HEK293T (cell line): Measurements from ENCODE around the gene WNT8B.

Experiments used
- BHLHE40 ChIP-seq: fragments of 450-650 bp; IDR thresholded peaks from 2 replicates; pipeline ENCODE4 v1.6.1; 2016; ENCODE audit warnings: mild to moderate bottlenecking, moderate library complexity, borderline replicate concordance
- FOXM1 ChIP-seq: fragments of 450-650 bp; IDR thresholded peaks from 2 replicates; pipeline ENCODE4 v1.6.1; 2017; ENCODE audit warnings: mild to moderate bottlenecking, borderline replicate concordance
- SUZ12 ChIP-seq: fragments of 450-650 bp; IDR thresholded peaks from 2 replicates; pipeline ENCODE4 v1.6.1; 2016; ENCODE audit warnings: mild to moderate bottlenecking
- TARDBP ChIP-seq: fragments of 450-650 bp; IDR thresholded peaks from 2 replicates; pipeline ENCODE4 v1.6.1; 2016

DNA sequence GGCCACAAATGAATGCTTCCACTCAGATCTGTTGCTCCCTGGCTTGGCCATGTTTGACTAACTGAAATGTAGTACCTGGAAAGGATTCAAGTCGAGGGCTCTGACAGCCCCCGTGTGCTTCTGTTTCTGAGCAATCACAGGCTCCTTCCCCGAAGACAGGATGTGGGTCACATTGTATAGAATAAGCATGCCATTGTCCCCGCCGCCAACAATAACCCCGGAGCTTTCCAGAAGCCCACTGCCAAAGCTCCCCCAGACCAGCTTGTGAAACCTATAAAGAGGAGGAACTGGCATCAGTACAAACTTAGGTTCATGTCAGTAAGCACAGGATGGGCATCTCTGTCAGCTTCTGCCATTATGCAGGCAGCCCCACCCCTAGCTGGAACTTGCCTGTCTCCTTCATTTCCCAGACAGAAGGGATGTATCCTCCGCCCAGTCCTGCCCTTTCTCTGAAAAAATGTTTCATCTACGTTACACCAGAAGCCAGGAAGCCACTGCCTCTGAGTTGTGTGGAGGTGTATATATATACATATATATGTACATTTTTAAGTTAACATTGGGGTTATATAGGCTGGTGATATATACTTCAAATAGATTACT is 46.5 kb downstream of the WNT8B start:
- no peak for TF ChIP-seq FOXM1
- TF ChIP-seq SUZ12, result no peak
- no peak for TF ChIP-seq BHLHE40
- TF ChIP-seq TARDBP, result no peak
